GM12878 (cell line): ENCODE measurements around the gene B4GALNT2. TPM values are rescaled to one million over a fixed set of nuclear protein-coding genes. Genes with fewer than 3 reads are reported as not detected.

Experiments used
- ATAC-seq: fragments of 200-7000 bp; cut with Tn5 transposase; 3 replicates; pipeline ENCODE4 v1.9.1; 2020; ENCODE audit warnings: mild to moderate bottlenecking, moderate library complexity
- BruUV-seq: library from RNA; stranded (reverse); fragments of 400-500 nt; replicated peaks from 2 replicates; lab custom pipeline; 2021; lab: Mats Ljungman, UMichigan
- CTCF ChIA-PET: fragments of 300-600 bp; sonication (Branson Sonifier 250); formaldehyde crosslinking; extraction: SDS; loops from one replicate; lab custom pipeline; 2021; ENCODE audit warnings: inconsistent platforms; lab: Yijun Ruan, JAX
- POLR2A ChIA-PET: fragments of 350-600 bp; formaldehyde crosslinking; extraction: SDS; loops from one replicate; lab custom pipeline; 2021; ENCODE audit warnings: inconsistent platforms; lab: Charles Lee
- RAD21 ChIA-PET: fragments of 300-600 bp; sonication (Branson Sonifier 250); formaldehyde crosslinking; loops from one replicate; lab custom pipeline; 2023; ENCODE audit warnings: antibody characterized with exemption; ENCODE audit not compliant: unreplicated experiment; lab: Charles Lee
- SMC1A ChIA-PET: fragments of 300-600 bp; sonication (Branson Sonifier 250); formaldehyde crosslinking; loops from one replicate; lab custom pipeline; 2023; ENCODE audit not compliant: unreplicated experiment, uncharacterized antibody; lab: Charles Lee
- DNase-seq: peaks from one replicate; pipeline ENCODE4 v3.0.0-alpha.2; 2011; ENCODE audit warnings: low read depth, low spot score
- FAIRE-seq: peaks from 3 replicates; lab custom pipeline; 2011; peaks lifted over from hg19 to GRCh38; lab: Jason Lieb, UNC
- H2AFZ ChIP-seq: 2 replicates; pipeline ENCODE4 v1.6.0; 2011; ENCODE audit warnings: low read depth, low read length, control low read depth; ENCODE audit not compliant: control insufficient read depth
- H3K27ac ChIP-seq: 2 replicates; pipeline ENCODE4 v1.5.1; 2011; ENCODE audit warnings: control low read depth; ENCODE audit not compliant: control insufficient read depth, insufficient read depth
- H3K27me3 ChIP-seq, 2 experiments: replicated peaks in 1 of 2; 2 replicates each; pipeline versions ENCODE4 v1.6.0 to v1.6.1; 2011; ENCODE audit warnings: low read length in 1 of 2; ENCODE audit not compliant: control insufficient read depth in 2 of 2, insufficient read depth in 2 of 2
- H3K36me3 ChIP-seq, 2 experiments: 2 replicates each; pipeline ENCODE4 v1.5.1; 2011; ENCODE audit warnings: low read length in 1 of 2; ENCODE audit not compliant: control insufficient read depth in 2 of 2, insufficient read depth in 2 of 2
- H3K4me1 ChIP-seq: 2 replicates; pipeline ENCODE4 v1.6.1; 2011; ENCODE audit warnings: mild to moderate bottlenecking, low read length, moderate library complexity, mixed read lengths; ENCODE audit not compliant: control insufficient read depth, insufficient read depth
- H3K4me2 ChIP-seq: 2 replicates; pipeline ENCODE4 v1.6.0; 2011; ENCODE audit warnings: control low read depth; ENCODE audit not compliant: control insufficient read depth, insufficient read depth
- H3K4me3 ChIP-seq: fragments of 200-600 bp; sonication (generic); 2 replicates; pipeline ENCODE4 v1.5.1; 2016
- H3K79me2 ChIP-seq: 2 replicates; pipeline ENCODE4 v1.6.0; 2011; ENCODE audit warnings: low read length; ENCODE audit not compliant: control insufficient read depth, insufficient read depth
- H3K9ac ChIP-seq: 2 replicates; pipeline ENCODE4 v1.8.0; 2011; ENCODE audit warnings: low read length, control low read depth, mixed read lengths; ENCODE audit not compliant: control insufficient read depth, insufficient read depth
- H3K9me3 ChIP-seq: replicated peaks from 3 replicates; pipeline ENCODE4 v1.5.1; 2011; ENCODE audit warnings: mild to moderate bottlenecking, low read length; ENCODE audit not compliant: control insufficient read depth, insufficient read depth
- H4K20me1 ChIP-seq: 2 replicates; pipeline ENCODE4 v1.6.0; 2011; ENCODE audit not compliant: control insufficient read depth, insufficient read depth
- CHD2 ChIP-seq: IDR thresholded peaks from 2 replicates; pipeline ENCODE4 v1.6.1; 2011; ENCODE audit warnings: low read depth, low read length, improper control_type of control experiment, borderline replicate concordance
- CREB1 ChIP-seq: IDR thresholded peaks from 2 replicates; pipeline ENCODE4 v1.6.1; 2012; ENCODE audit warnings: low read depth, mild to moderate bottlenecking, inconsistent platforms
- MAX ChIP-seq: IDR thresholded peaks from 2 replicates; pipeline ENCODE4 v1.6.1; 2012; ENCODE audit warnings: low read depth, low read length, improper control_type of control experiment
- PML ChIP-seq: IDR thresholded peaks from 2 replicates; pipeline ENCODE4 v1.6.1; 2012; ENCODE audit warnings: low read length, inconsistent platforms
- SMAD5 ChIP-seq: IDR thresholded peaks from 2 replicates; pipeline ENCODE4 v1.6.1; 2016; ENCODE audit warnings: antibody characterized with exemption, low read depth
- STAT3 ChIP-seq: IDR thresholded peaks from 2 replicates; pipeline ENCODE4 v1.6.1; 2011; ENCODE audit warnings: low read depth, low read length, improper control_type of control experiment
- ZNF217 ChIP-seq: fragments of 450-650 bp; IDR thresholded peaks from 2 replicates; pipeline ENCODE4 v1.6.1; 2017; ENCODE audit warnings: antibody characterized with exemption, mild to moderate bottlenecking
- WGBS: methylation state at CpG from one replicate; pipeline ENCODE4 v1.1.6; 2016; ENCODE audit warnings: low lambda C conversion rate; ENCODE audit not compliant: insufficient replicate concordance, insufficient coverage; ENCODE audit errors: missing lambda C conversion rate; 5-methylcytosine and 5-hydroxymethylcytosine counted together
- in situ Hi-C: fragments of 300-500 bp; cut with MboI; formaldehyde crosslinking; loops from 9 replicates; pipeline ENCODE4 v1.14.3; 2018; ENCODE audit warnings: mixed read lengths
- intact Hi-C: fragments of 100-400 bp; cut with micrococcal nuclease; formaldehyde crosslinking; loops from one replicate; pipeline ENCODE4 v1.14.2; 2022; ENCODE audit not compliant: unreplicated experiment
- polyA plus RNA-seq, 11 experiments: library from polyadenylated mRNA; depleted of rRNA in 4 of 11; unstranded in 6 of 11; stranded (reverse) in 5 of 11; fragments of >200 nt; fragmentation: Nextera tagmentation in 4 of 11; fragmentation: Illumina TruSeq in 1 of 11; extraction: Ambion mirVana in 4 of 11; extraction: Trizol in 1 of 11; gene quantifications; 1 replicate in 1 of 11; 2 replicates in 10 of 11; pipeline versions ENCODE4 v1.2.1 to v1.2.3, GENCODE V29; 2011 to 2016; ENCODE audit warnings: inconsistent platforms in 2 of 11, missing spikeins in 2 of 11, low read depth in 1 of 11
- total RNA-seq, 4 experiments: library from RNA; depleted of rRNA in 3 of 4; stranded (reverse); fragments of >200 nt in 3 of 4; fragmentation: Illumina TruSeq in 1 of 4; extraction: Trizol in 1 of 4; gene quantifications; 2 replicates each; pipeline versions ENCODE4 v1.2.1 to v1.2.3, GENCODE V29; 2013 to 2021

B4GALNT2 gene
- total and polyA plus RNA-seq, 10 of the 15 experiments (the other 5 are each of a cell fraction or from before 2014, with no cell fraction given) = not detected

DNA sequence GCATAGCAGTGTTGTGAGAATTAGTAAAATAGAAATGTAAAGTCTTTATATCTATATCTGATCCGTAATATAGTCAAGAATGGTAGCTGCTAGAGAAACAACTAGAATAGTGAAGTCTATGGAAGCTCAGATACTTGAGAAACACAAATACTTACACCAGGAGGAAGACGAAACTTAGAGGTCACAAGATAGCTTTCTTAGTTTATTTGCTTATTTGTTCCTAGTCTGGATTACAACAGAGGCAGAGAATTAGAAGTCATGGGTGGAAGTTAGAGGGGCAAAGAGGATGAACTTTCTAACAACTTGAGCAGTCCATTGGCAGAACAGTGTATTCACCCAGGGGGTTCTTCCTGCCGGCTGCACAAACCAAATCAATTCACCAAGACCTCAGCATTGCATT is 64.0 kb downstream of the B4GALNT2 start:
- no peaks in the 10 kb centered on the region for H3K36me3 ChIP-seq
- H3K27me3 ChIP-seq = no peaks in the 10 kb centered on the region
- 91% methylated on average over 3 of the region's 3 CpGs for WGBS
- RAD21 ChIA-PET = interaction anchor here (12.9 kb wide), 1 partner anchor 17 kb away, joined by 355 read pairs; the partner anchor contains the start of genes ABI3 and GNGT2
- no peak overlapping the region for H3K9ac ChIP-seq
- no peak for TF ChIP-seq STAT3
- TF ChIP-seq ZNF217 = no peak
- TF ChIP-seq SMAD5 = no peak
- no peak for TF ChIP-seq CREB1
- no peak for TF ChIP-seq MAX
- TF ChIP-seq PML = no peak
- TF ChIP-seq CHD2 = no peak
- TF ChIP-seq, all 136 proteins: peak for 0
- ChIA-PET CTCF (interaction anchor here (0.5 to 0.9 kb wide), 2 partner anchors 31 to 1004 kb away, joined by 3 read pairs; no protein-coding TSS in a partner anchor), POLR2A (interaction anchor here (1.5 to 16.8 kb wide), 2 partner anchors 9 to 17 kb away, joined by 3 to 537 read pairs; partner anchors contain the start of genes ABI3 and GNGT2), SMC1A (interaction anchor here (0.6 to 12.1 kb wide), 2 partner anchors 18 to 88 kb away, joined by 3 to 354 read pairs; partner anchors contain the start of genes ABI3 and GNGT2)
- Histone ChIP-seq H2AFZ (no peak overlapping the region), H3K4me3 (no peak overlapping the region), H3K79me2 (no peaks in the 10 kb centered on the region), H3K27ac (no peak overlapping the region), H3K9me3 (no peaks in the 10 kb centered on the region), H4K20me1 (no peaks in the 10 kb centered on the region), H3K4me2 (no peak overlapping the region), H3K4me1 (peaks cover 28% of the 10 kb centered on the region)
- no TSS peak for BruUV-seq
- no peak for ATAC-seq
- intact Hi-C loops (loop anchor here (10.0 kb wide), 1 partner anchor 302 kb away; the partner anchor contains the start of gene ATP5MC1), in situ Hi-C loops (no loop called here)
- FAIRE-seq = no peak
- DNase-seq = no peak
